AG10803 (cell line): ENCODE results near the gene ATXN1.

ENCODE experiments used
- DNase-seq: peaks from one replicate; pipeline ENCODE4 v3.0.0; 2010; ENCODE audit warnings: low read depth
- H3K4me3 ChIP-seq: 2 replicates; pipeline ENCODE4 v1.5.1; 2011; ENCODE audit warnings: mild to moderate bottlenecking, low read length, control low read depth
- TF ChIP-seq, protein P1 (sequence below): conservative IDR thresholded peaks from 2 replicates; pipeline ENCODE4 v1.5.1; 2011; ENCODE audit warnings: mild to moderate bottlenecking, low read length, control low read depth, inconsistent platforms

Gene ATXN1

DNA sequence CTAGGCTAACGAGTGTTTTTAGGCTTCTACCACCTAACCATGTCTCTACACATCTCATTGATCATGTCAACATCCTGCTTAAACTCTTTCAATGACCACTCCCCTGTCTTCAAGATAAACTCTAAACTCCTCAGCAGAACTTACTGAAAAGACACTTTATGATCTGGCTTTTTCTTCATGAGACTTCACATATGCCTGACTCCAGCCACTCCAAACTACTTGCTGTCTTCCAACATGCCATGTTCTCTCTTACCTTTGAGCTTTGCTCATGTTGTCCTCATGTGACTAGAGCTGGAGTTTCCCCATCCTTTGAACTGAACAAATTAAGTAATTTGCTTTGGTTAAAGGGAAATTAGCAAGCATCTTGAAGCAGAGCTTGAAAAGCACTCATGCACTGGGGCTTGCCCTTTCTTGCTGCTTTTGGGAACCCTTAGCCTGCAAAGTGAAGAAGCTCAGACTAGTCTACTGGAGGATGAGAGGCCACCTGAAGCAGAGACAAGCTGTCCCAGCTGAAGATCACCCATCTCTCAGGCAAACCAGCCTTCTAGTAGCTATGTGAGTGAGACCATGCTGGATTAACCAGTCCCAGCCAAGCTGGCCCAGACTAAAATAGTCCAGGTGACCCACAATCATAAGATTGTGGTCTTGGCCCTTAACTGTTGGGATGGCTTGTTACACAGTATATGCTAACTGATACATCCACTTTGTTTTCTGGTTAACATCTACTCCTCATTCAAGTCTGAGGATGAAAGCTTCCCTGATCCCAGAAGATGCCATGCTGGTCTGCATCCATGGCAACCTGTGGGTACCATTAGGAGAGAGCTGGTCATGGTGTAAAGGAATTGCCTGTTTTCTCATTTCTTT lies 287.1 kb downstream of the ATXN1 start:
- H3K4me3 ChIP-seq = no peak overlapping the region
- TF ChIP-seq, protein P1, sequence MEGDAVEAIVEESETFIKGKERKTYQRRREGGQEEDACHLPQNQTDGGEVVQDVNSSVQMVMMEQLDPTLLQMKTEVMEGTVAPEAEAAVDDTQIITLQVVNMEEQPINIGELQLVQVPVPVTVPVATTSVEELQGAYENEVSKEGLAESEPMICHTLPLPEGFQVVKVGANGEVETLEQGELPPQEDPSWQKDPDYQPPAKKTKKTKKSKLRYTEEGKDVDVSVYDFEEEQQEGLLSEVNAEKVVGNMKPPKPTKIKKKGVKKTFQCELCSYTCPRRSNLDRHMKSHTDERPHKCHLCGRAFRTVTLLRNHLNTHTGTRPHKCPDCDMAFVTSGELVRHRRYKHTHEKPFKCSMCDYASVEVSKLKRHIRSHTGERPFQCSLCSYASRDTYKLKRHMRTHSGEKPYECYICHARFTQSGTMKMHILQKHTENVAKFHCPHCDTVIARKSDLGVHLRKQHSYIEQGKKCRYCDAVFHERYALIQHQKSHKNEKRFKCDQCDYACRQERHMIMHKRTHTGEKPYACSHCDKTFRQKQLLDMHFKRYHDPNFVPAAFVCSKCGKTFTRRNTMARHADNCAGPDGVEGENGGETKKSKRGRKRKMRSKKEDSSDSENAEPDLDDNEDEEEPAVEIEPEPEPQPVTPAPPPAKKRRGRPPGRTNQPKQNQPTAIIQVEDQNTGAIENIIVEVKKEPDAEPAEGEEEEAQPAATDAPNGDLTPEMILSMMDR = no peak
- DNase-seq = no peak

DNA sequence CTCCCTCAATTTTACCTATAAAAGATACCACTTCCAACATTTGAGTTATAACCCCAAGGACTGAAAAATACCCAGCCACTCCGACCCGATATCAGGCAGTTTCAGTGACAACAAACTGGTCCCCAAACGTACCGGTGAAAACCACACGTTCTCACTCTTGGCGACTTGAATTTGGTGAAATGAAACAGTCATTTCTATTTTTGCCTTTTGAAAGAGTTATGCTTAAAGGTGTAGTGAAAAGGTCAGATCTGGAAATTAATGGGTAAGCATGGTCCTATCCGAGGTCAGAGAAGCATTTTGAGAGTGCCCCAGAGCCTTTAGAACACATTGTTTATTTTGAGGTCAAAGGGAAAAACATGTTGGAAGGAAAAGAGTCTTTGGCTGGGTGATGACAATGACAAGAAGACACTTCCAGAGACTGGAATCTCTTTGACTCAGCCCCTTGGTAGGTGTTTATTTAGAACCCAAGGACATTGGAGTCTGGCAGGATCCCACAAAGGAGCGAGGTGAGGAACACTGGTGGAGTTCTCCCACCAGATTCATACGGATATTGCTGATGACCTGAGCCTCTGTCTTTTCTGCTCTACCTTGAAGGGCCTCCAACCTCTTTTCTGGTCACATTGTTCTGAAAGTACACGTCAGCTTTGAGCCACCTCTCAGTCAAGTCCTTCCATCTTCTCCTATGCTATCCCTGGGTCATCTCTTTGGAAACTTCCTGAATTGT lies 287.9 kb downstream of the ATXN1 start:
- H3K4me3 ChIP-seq = no peak overlapping the region
- TF ChIP-seq, protein P1 = no peak
- no peak for DNase-seq

- TF ChIP-seq, protein P1 = no peak
- H3K4me3 ChIP-seq = no peak overlapping the region
- peak; percentile 42 for DNase-seq
These were observed 288.8 kb downstream of the ATXN1 start for GRCh38 chr6:16472349-16473069.

DNA sequence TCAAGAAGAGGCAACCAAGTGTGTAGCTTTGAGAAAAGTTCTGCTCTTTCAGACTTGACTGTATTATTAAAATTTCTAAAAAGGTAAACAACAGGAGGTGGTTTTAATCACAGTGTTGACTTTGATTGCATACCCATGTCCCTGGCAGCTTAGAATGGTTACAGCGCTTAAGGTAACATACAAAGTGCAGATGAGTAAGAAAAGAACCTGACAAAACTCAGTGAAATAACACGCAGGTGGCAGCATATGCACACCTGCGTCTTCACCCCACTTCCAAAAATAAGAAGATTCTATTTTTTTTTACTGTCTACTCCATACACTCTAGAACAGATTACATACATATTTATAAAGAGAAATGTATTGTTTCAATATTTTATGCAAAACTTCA lies 289.4 kb downstream of the ATXN1 start:
- TF ChIP-seq, protein P1 = no peak
- DNase-seq = no peak
- H3K4me3 ChIP-seq = no peak overlapping the region

DNA sequence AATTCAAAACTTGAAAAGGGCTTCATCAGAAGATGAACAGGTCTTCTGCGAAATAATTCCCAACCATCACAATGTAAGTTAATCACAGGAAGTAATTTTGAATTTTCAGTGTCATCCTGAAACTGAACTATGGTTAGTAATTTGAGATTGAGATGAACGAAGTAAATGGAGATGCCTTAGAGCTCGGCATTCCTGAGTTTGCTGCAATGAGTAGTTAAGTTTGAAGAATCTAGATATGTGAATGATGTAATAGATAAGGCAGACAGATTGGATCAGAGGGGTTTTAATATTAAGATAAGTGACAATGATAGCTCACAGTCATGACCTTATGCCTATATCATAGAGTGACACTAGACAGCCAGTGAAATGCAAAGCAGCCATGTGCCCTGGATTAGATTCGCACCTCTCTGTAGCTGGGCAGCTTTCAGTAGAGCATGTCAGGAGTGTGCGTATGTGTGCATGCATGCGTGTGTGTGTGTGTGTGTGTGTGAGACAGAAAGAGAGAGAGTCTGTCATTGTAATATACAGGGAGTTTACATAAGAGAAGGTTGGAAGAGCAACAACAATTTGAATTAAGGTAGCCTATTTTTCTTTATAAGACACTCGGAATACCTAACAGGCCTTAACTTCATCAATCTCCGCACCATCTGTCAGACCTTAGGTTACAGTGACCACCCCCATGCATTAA lies 289.9 kb downstream of the ATXN1 start:
- DNase-seq = no peak
- TF ChIP-seq, protein P1 = no peak
- H3K4me3 ChIP-seq = no peak overlapping the region

- TF ChIP-seq, protein P1 = no peak
- no peak for DNase-seq
These were observed 290.6 kb downstream of the ATXN1 start for GRCh38 chr6:16470502-16471221.

More at GRCh38 chr6:16470502-16471221, 290.6 kb downstream of the ATXN1 start:
- H3K4me3 ChIP-seq = no peak overlapping the region
